Cardiac muscle cell (in vitro differentiated cells and primary cell): Measurements from ENCODE around the gene MED13L. TPM values are rescaled to one million over a fixed set of nuclear protein-coding genes. Genes with fewer than 3 reads are reported as not detected.

Experiments
- DNase-seq, 2 donors: peaks; one replicate each; pipeline versions ENCODE4 v3.0.0 to v3.0.0-alpha.2; 2010 to 2017; ENCODE audit warnings: low read depth in 1 of 2, low spot score in 1 of 2
- H3K27ac ChIP-seq: fragments of 200-600 bp; sonication (generic); 2 replicates; pipeline ENCODE4 v1.5.1; 2016
- H3K27me3 ChIP-seq: fragments of 200-600 bp; sonication (generic); 2 replicates; pipeline ENCODE4 v1.6.0; 2016; ENCODE audit warnings: control low read depth
- H3K36me3 ChIP-seq: fragments of 200-600 bp; sonication (generic); 2 replicates; pipeline ENCODE4 v1.5.1; 2016; ENCODE audit warnings: control low read depth
- H3K4me1 ChIP-seq: fragments of 200-600 bp; sonication (generic); 2 replicates; pipeline ENCODE4 v1.8.1; 2017; ENCODE audit warnings: low read depth, mild to moderate bottlenecking, mixed run types
- H3K4me3 ChIP-seq: fragments of 200-600 bp; sonication (generic); 2 replicates; pipeline ENCODE4 v1.5.1; 2016; ENCODE audit warnings: mild to moderate bottlenecking
- H3K9me3 ChIP-seq: fragments of 200-600 bp; sonication (generic); 2 replicates; pipeline ENCODE4 v1.5.1; 2017; ENCODE audit warnings: low read depth, mild to moderate bottlenecking, control low read depth
- CTCF ChIP-seq: IDR thresholded peaks from 2 replicates; pipeline ENCODE4 v1.5.1; 2012; ENCODE audit warnings: low read depth, mild to moderate bottlenecking, low read length
- polyA plus RNA-seq: library from polyadenylated mRNA; unstranded; fragments of >200 nt; fragmentation: Nextera tagmentation; extraction: Ambion mirVana; gene quantifications from 2 replicates; pipeline ENCODE4 v1.2.1, GENCODE V29; 2016
- total RNA-seq: library from RNA; depleted of rRNA; stranded (reverse); fragments of >200 nt; gene quantifications from 2 replicates; pipeline ENCODE4 v1.2.3, GENCODE V29; 2016

The MED13L gene
- total and polyA plus RNA-seq, 2 experiments from 2014 or later, result 31.3 to 94.3 TPM

- H3K4me3 ChIP-seq, result no peak overlapping the region
- TF ChIP-seq CTCF, result no peak
- H3K27ac ChIP-seq, result no peak overlapping the region
- no peak for DNase-seq
- H3K4me1 ChIP-seq, result peaks cover 8% of the 10 kb centered on the region
- no peaks in the 10 kb centered on the region for H3K9me3 ChIP-seq
- no peaks in the 10 kb centered on the region for H3K36me3 ChIP-seq
- H3K27me3 ChIP-seq, result no peaks in the 10 kb centered on the region
Measured at GRCh38 chr12:116297224-116297834, 19.8 kb upstream of the MED13L start.

- Histone ChIP-seq H3K4me3 (no peak overlapping the region), H3K4me1 (peaks cover 5% of the 10 kb centered on the region), H3K27me3 (no peaks in the 10 kb centered on the region), H3K36me3 (no peaks in the 10 kb centered on the region), H3K27ac (no peak overlapping the region), H3K9me3 (no peaks in the 10 kb centered on the region)
- no peak for TF ChIP-seq CTCF
- DNase-seq, result peak in 1 of 2 donors; percentile 65
Measured at GRCh38 chr12:116295327-116296263, 18.1 kb upstream of the MED13L start.

GRCh38 chr12:116294454-116295165 lies 17.1 kb upstream of the MED13L start:
- Histone ChIP-seq H3K4me1 (peaks cover 5% of the 10 kb centered on the region), H3K4me3 (no peak overlapping the region)
- no peak for DNase-seq

GRCh38 chr12:116293687-116294453 lies 16.4 kb upstream of the MED13L start:
- Histone ChIP-seq H3K4me1 (peaks cover 5% of the 10 kb centered on the region), H3K27ac (no peak overlapping the region), H3K36me3 (no peaks in the 10 kb centered on the region), H3K4me3 (no peak overlapping the region), H3K27me3 (no peaks in the 10 kb centered on the region), H3K9me3 (no peaks in the 10 kb centered on the region)
- no peak for DNase-seq
- TF ChIP-seq CTCF, result no peak

More at GRCh38 chr12:116294454-116295165, 17.1 kb upstream of the MED13L start:
- TF ChIP-seq CTCF, result no peak
- Histone ChIP-seq H3K9me3 (no peaks in the 10 kb centered on the region), H3K27ac (no peak overlapping the region), H3K27me3 (no peaks in the 10 kb centered on the region), H3K36me3 (no peaks in the 10 kb centered on the region)

- Histone ChIP-seq H3K4me1 (peaks cover 5% of the 10 kb centered on the region), H3K27ac (no peak overlapping the region), H3K27me3 (no peaks in the 10 kb centered on the region), H3K4me3 (no peak overlapping the region), H3K36me3 (no peaks in the 10 kb centered on the region), H3K9me3 (no peaks in the 10 kb centered on the region)
- no peak for DNase-seq
- no peak for TF ChIP-seq CTCF
Measured at GRCh38 chr12:116291218-116291617, 13.7 kb upstream of the MED13L start.
